Mesenchymal stem cell (in vitro differentiated cells and primary cell): ENCODE measurements around the gene TAF8.
A peak's percentile ranks its signal among the peaks of the same experiment; 100 is the strongest.

Experiments
- DNase-seq: peaks from one replicate; pipeline ENCODE4 v3.0.0-alpha.2; 2013
- H2AFZ ChIP-seq: one replicate; pipeline ENCODE4 v1.6.1; 2013; ENCODE audit warnings: low read depth, mild to moderate bottlenecking, control low read depth, inconsistent platforms, low read length, moderate library complexity
- H2AK5ac ChIP-seq: 2 replicates; pipeline ENCODE4 v1.6.1; 2013; ENCODE audit warnings: low read length, moderate library complexity, mild to moderate bottlenecking, inconsistent platforms; ENCODE audit not compliant: severe bottlenecking
- H2BK120ac ChIP-seq: one replicate; pipeline ENCODE4 v1.6.1; 2013; ENCODE audit warnings: low read depth, mild to moderate bottlenecking, inconsistent platforms, low read length, moderate library complexity
- H2BK12ac ChIP-seq, 2 experiments: one replicate each; pipeline ENCODE4 v1.6.1; 2013; ENCODE audit warnings: inconsistent platforms in 2 of 2, low read length in 2 of 2, mild to moderate bottlenecking in 2 of 2, moderate library complexity in 2 of 2, control low read depth in 1 of 2
- H2BK15ac ChIP-seq: one replicate; pipeline ENCODE4 v1.6.1; 2013; ENCODE audit warnings: mild to moderate bottlenecking, low read depth, inconsistent platforms; ENCODE audit not compliant: poor library complexity, severe bottlenecking
- H2BK5ac ChIP-seq: 2 replicates; pipeline ENCODE4 v1.6.1; 2013; ENCODE audit warnings: low read depth, mild to moderate bottlenecking, low read length, control low read depth, inconsistent platforms; ENCODE audit not compliant: poor library complexity, severe bottlenecking
- H3K14ac ChIP-seq, 2 experiments: one replicate each; pipeline ENCODE4 v1.6.1; 2013; ENCODE audit warnings: inconsistent platforms in 2 of 2, low read length in 2 of 2, control low read depth in 1 of 2, mild to moderate bottlenecking in 1 of 2, moderate library complexity in 1 of 2
- H3K18ac ChIP-seq, 2 experiments: one replicate each; pipeline ENCODE4 v1.6.1; 2013; ENCODE audit warnings: inconsistent platforms in 2 of 2, low read length in 2 of 2, control low read depth in 1 of 2, low read depth in 1 of 2, mild to moderate bottlenecking in 1 of 2
- H3K23ac ChIP-seq, 2 experiments: one replicate each; pipeline ENCODE4 v1.6.1; 2013; ENCODE audit warnings: inconsistent platforms in 2 of 2, low read length in 2 of 2, mild to moderate bottlenecking in 2 of 2, moderate library complexity in 2 of 2, control low read depth in 1 of 2
- H3K27ac ChIP-seq: 2 replicates; pipeline ENCODE4 v1.5.1; 2013; ENCODE audit warnings: mild to moderate bottlenecking, moderate library complexity, low read length, control low read depth, inconsistent platforms; ENCODE audit not compliant: poor library complexity, severe bottlenecking
- H3K27me3 ChIP-seq, 2 experiments: 2 replicates each; pipeline versions ENCODE4 v1.6.1 to v1.7.0; 2013; ENCODE audit warnings: low read length in 2 of 2, mild to moderate bottlenecking in 2 of 2, moderate library complexity in 2 of 2, control low read depth in 1 of 2, inconsistent platforms in 1 of 2; ENCODE audit not compliant: control insufficient read depth in 1 of 2, insufficient read depth in 1 of 2
- H3K36me3 ChIP-seq, 2 experiments: 2 replicates each; pipeline versions ENCODE4 v1.6.1 to v1.7.0; 2013; ENCODE audit warnings: low read length in 2 of 2, control low read depth in 1 of 2, inconsistent platforms in 1 of 2, low read depth in 1 of 2, mild to moderate bottlenecking in 1 of 2; ENCODE audit not compliant: insufficient read depth in 2 of 2, control insufficient read depth in 1 of 2
- H3K4ac ChIP-seq, 2 experiments: one replicate each; pipeline ENCODE4 v1.6.1; 2013; ENCODE audit warnings: inconsistent platforms in 2 of 2, low read length in 2 of 2, mild to moderate bottlenecking in 2 of 2, moderate library complexity in 2 of 2, control low read depth in 1 of 2, low read depth in 1 of 2
- H3K4me1 ChIP-seq: 2 replicates; pipeline ENCODE4 v1.6.1; 2013; ENCODE audit warnings: low read depth, low read length, control low read depth; ENCODE audit not compliant: control insufficient read depth, insufficient read depth
- H3K4me2 ChIP-seq: 2 replicates; pipeline ENCODE4 v1.6.1; 2013; ENCODE audit warnings: low read length, mild to moderate bottlenecking, inconsistent platforms; ENCODE audit not compliant: poor library complexity, severe bottlenecking
- H3K4me3 ChIP-seq, 2 experiments: 2 replicates each; pipeline versions ENCODE4 v1.5.1 to v1.7.0; 2013; ENCODE audit warnings: low read length in 2 of 2, mild to moderate bottlenecking in 2 of 2, control low read depth in 1 of 2, low read depth in 1 of 2; ENCODE audit not compliant: insufficient read depth in 1 of 2
- H3K79me1 ChIP-seq: replicated peaks from 2 replicates; pipeline ENCODE4 v1.6.1; 2013; ENCODE audit warnings: mild to moderate bottlenecking, control low read depth, low read length, inconsistent platforms; ENCODE audit not compliant: poor library complexity, severe bottlenecking
- H3K9ac ChIP-seq: 2 replicates; pipeline ENCODE4 v1.7.0; 2013; ENCODE audit warnings: mild to moderate bottlenecking, low read length, moderate library complexity
- H3K9me3 ChIP-seq: 2 replicates; pipeline ENCODE4 v1.7.0; 2013; ENCODE audit warnings: mild to moderate bottlenecking, low read length; ENCODE audit not compliant: control insufficient read depth
- H4K8ac ChIP-seq: one replicate; pipeline ENCODE4 v1.6.1; 2013; ENCODE audit warnings: inconsistent platforms, mild to moderate bottlenecking, low read length, moderate library complexity
- H4K91ac ChIP-seq: one replicate; pipeline ENCODE4 v1.6.1; 2013; ENCODE audit warnings: mild to moderate bottlenecking, low read length, inconsistent platforms
- WGBS: methylation state at CpG from one replicate; pipeline ENCODE4 v1.1.7; 2013; ENCODE audit warnings: mixed read lengths; 5-methylcytosine and 5-hydroxymethylcytosine counted together

The TAF8 gene

DNA sequence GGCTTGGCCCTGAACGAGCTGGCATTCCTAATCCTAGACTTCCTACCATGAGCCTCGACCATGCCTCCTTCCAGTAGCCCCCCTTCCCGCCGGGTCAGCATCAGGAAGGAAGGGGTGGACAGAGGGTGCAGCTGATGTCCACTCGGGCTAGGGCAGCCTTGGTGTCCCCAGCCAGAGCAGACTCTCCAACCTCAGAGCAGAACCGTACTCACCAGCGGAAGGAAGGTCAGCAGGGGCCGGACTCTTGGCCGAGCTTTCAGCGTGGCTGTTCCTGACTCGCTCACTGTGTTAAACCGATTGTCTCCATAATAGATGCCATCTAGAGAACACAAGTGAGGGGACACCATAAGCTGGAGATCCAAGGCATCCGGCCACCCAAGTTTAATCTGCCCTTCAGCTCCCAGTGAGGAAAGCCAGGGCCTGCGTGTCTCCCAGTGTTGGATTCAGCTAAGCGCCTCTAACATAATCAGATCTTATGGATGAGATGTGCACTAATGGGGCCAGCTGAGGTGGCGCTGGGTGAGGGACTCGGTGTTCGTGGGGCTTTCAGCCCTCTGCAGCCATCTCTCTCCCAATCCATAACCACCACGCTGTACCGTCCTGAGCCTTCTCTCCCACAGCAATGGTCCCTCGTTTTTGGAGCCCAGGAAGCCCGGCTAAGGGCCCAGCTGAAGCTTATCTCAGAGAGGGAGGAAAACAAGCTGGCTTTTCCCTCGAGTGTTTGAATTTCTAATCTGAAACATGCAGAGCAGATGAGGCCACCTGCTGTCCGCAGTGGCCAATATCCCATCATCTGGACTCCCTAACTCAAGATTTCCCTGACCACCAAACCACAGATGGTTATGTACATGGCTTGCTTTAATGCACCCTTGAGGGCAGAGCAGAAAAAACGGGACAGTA lies 78.4 kb downstream of the TAF8 start:
- 87% methylated on average over 25 of the region's 25 CpGs for WGBS

DNA sequence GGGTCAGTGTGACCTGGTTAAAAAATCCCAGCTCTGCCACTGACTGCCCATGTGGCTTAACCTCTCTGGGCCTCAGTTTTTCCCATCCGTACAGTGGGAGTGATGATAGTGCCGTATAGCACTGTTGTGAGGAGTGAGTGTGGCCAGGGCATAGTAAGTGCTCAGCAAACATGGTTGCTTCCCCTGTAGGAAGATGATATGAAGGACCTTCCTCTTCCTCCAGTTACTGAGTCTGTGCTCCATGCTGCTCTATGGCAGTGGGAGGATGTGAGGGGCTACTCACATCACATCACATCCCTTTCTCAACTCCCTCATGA lies 79.0 kb downstream of the TAF8 start:
- Histone ChIP-seq H2AFZ (no peak overlapping the region), H2BK120ac (no peak overlapping the region), H2BK5ac (no peak overlapping the region), H4K91ac (no peak overlapping the region), H3K9ac (no peak overlapping the region), H3K79me1 (peaks cover 13% of the 10 kb centered on the region), H2BK12ac (no peak overlapping the region), H4K8ac (no peak overlapping the region), H3K23ac (peak overlapping the region in 1 of 2 experiments; percentile 24), H3K4me2 (no peak overlapping the region), H3K14ac (no peak overlapping the region), H3K27ac (no peak overlapping the region), H3K4me1 (peaks cover 8% of the 10 kb centered on the region), H3K27me3 (no peaks in the 10 kb centered on the region), H3K4ac (no peak overlapping the region), H2AK5ac (no peak overlapping the region), H3K9me3 (no peaks in the 10 kb centered on the region), H3K4me3 (no peak overlapping the region), H3K36me3 (peaks cover 7 to 27% of the 10 kb centered on the region in 2 experiments), H3K18ac (no peak overlapping the region), H2BK15ac (no peak overlapping the region)
- 100% methylated on average over 2 of the region's 2 CpGs for WGBS
- no peak for DNase-seq

More for the DNA sequence above, 78.4 kb downstream of the TAF8 start:
- no peak overlapping the region for H2BK5ac ChIP-seq
- H3K27ac ChIP-seq = no peak overlapping the region
- DNase-seq = no peak
- H3K9me3 ChIP-seq = no peaks in the 10 kb centered on the region
- no peaks in the 10 kb centered on the region for H3K27me3 ChIP-seq
- peaks cover 6% of the 10 kb centered on the region for H3K4me1 ChIP-seq
- no peak overlapping the region for H3K23ac ChIP-seq
- no peak overlapping the region for H3K4me2 ChIP-seq
- H2BK120ac ChIP-seq = no peak overlapping the region
- no peak overlapping the region for H2AFZ ChIP-seq
- H3K36me3 ChIP-seq = peaks cover 7 to 32% of the 10 kb centered on the region in 2 experiments
- no peak overlapping the region for H3K9ac ChIP-seq
- no peak overlapping the region for H3K18ac ChIP-seq
- no peak overlapping the region for H2BK12ac ChIP-seq
- no peak overlapping the region for H4K8ac ChIP-seq
- H2AK5ac ChIP-seq = no peak overlapping the region
- peaks cover 11% of the 10 kb centered on the region for H3K79me1 ChIP-seq
- no peak overlapping the region for H3K4me3 ChIP-seq
- H2BK15ac ChIP-seq = no peak overlapping the region
- no peak overlapping the region for H4K91ac ChIP-seq
- H3K14ac ChIP-seq = no peak overlapping the region
- H3K4ac ChIP-seq = no peak overlapping the region

DNA sequence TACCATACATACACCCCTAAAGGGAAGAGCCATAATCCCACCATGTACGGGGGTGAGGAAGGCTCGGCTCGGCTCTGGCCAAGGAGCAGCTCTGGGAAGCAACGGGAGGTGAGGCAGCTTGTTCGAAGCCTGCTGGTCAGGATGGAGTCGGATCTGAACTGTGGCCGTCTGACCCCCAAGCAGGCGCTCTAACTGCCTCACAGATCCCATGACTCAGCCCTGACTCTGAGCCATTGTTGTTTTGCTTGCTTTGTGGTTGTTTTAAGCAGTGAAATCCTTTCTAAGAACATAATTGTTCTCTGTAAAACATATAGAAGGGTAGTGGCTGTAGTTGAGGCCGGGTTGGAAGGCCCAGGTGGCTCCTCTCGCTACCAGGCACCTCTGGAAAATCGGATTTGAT lies 81.2 kb downstream of the TAF8 start:
- H3K4ac ChIP-seq = peak overlapping the region; percentile 6 to 46
- no peak overlapping the region for H3K14ac ChIP-seq
- peaks cover 18% of the 10 kb centered on the region for H3K79me1 ChIP-seq
- DNase-seq = peak; percentile 62
- peak overlapping the region; percentile 16 for H2AK5ac ChIP-seq
- H3K4me1 ChIP-seq = peaks cover 11% of the 10 kb centered on the region
- H2BK5ac ChIP-seq = no peak overlapping the region
- H3K4me2 ChIP-seq = no peak overlapping the region
- peak overlapping the region; percentile 85 for H4K8ac ChIP-seq
- peak overlapping the region; percentile 59 for H3K9ac ChIP-seq
- no peak overlapping the region for H3K4me3 ChIP-seq
- no peak overlapping the region for H3K23ac ChIP-seq
- H2BK12ac ChIP-seq = no peak overlapping the region
- no peaks in the 10 kb centered on the region for H3K27me3 ChIP-seq
- 74% methylated on average over 10 of the region's 11 CpGs for WGBS
- peak overlapping the region; percentile 56 for H4K91ac ChIP-seq
- no peak overlapping the region for H2AFZ ChIP-seq
- H3K9me3 ChIP-seq = no peaks in the 10 kb centered on the region
- peaks cover 7 to 14% of the 10 kb centered on the region in 2 experiments for H3K36me3 ChIP-seq
- no peak overlapping the region for H2BK120ac ChIP-seq
- no peak overlapping the region for H2BK15ac ChIP-seq
- peak overlapping the region; percentile 4 to 19 for H3K18ac ChIP-seq
- peak overlapping the region; percentile 34 for H3K27ac ChIP-seq

DNA sequence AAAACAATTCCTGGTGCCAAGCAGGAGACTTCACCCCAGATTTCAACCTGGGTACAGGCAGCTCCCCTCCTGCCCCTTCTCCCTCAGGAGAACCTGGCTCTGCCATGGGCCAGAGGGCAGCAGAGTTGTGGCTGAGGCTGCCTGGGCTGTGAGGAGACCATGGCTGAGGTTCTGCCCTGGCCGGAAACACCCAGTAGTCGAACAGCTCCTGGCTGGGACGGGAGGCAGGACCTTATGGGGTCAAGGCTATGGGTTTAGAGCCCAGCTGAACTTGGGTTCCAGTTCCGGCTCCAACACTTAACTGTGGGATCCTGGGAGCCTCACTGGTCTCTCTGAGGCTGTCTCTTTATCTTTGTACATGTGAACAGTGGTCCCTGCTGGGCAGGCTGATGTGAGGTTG lies 83.6 kb downstream of the TAF8 start:
- no peak overlapping the region for H2BK5ac ChIP-seq
- H3K4me2 ChIP-seq = no peak overlapping the region
- H2BK120ac ChIP-seq = no peak overlapping the region
- 98% methylated on average over 4 of the region's 4 CpGs for WGBS
- H3K4me3 ChIP-seq = no peak overlapping the region
- H3K14ac ChIP-seq = no peak overlapping the region
- H3K9ac ChIP-seq = no peak overlapping the region
- H2BK15ac ChIP-seq = no peak overlapping the region
- no peaks in the 10 kb centered on the region for H3K27me3 ChIP-seq
- H3K36me3 ChIP-seq = peaks cover 0 to 3% of the 10 kb centered on the region in 2 experiments
- no peak overlapping the region for H2BK12ac ChIP-seq
- no peak for DNase-seq
- H3K27ac ChIP-seq = no peak overlapping the region
- no peak overlapping the region for H3K4ac ChIP-seq
- H3K18ac ChIP-seq = no peak overlapping the region
- no peak overlapping the region for H3K23ac ChIP-seq
- H2AFZ ChIP-seq = no peak overlapping the region
- peaks cover 18% of the 10 kb centered on the region for H3K79me1 ChIP-seq
- H2AK5ac ChIP-seq = no peak overlapping the region
- H4K8ac ChIP-seq = no peak overlapping the region
- H4K91ac ChIP-seq = no peak overlapping the region
- H3K4me1 ChIP-seq = peaks cover 28% of the 10 kb centered on the region
- no peaks in the 10 kb centered on the region for H3K9me3 ChIP-seq
